Endothelial cell (in vitro differentiated cells): Measurements from ENCODE around the gene ACTA1. TPM values are rescaled to one million over a fixed set of nuclear protein-coding genes. Genes with fewer than 3 reads are reported as not detected.
A peak's percentile ranks its signal among the peaks of the same experiment; 100 is the strongest.

ENCODE experiments used
- DNase-seq: peaks from one replicate; pipeline ENCODE4 v3.0.0; 2021; ENCODE audit warnings: low spot score
- H3K27ac Mint-ChIP-seq: one replicate; pipeline ENCODE4 v1.8.0; 2021; ENCODE audit warnings: mixed read lengths, inconsistent platforms; ENCODE audit not compliant: unreplicated experiment
- H3K27me3 Mint-ChIP-seq: one replicate; pipeline ENCODE4 v1.8.0; 2021; ENCODE audit warnings: mild to moderate bottlenecking, moderate library complexity, mixed read lengths, inconsistent platforms; ENCODE audit not compliant: unreplicated experiment
- H3K36me3 Mint-ChIP-seq: one replicate; pipeline ENCODE4 v1.8.0; 2021; ENCODE audit warnings: mild to moderate bottlenecking, low read depth, mixed read lengths, inconsistent platforms; ENCODE audit not compliant: unreplicated experiment
- H3K4me1 Mint-ChIP-seq: one replicate; pipeline ENCODE4 v1.8.0; 2021; ENCODE audit warnings: mild to moderate bottlenecking, mixed read lengths, inconsistent platforms; ENCODE audit not compliant: unreplicated experiment
- H3K4me3 Mint-ChIP-seq: one replicate; pipeline ENCODE4 v1.8.0; 2021; ENCODE audit warnings: mild to moderate bottlenecking, mixed read lengths, inconsistent platforms; ENCODE audit not compliant: unreplicated experiment
- H3K9me3 Mint-ChIP-seq: one replicate; pipeline ENCODE4 v1.8.0; 2021; ENCODE audit warnings: mixed read lengths, inconsistent platforms; ENCODE audit not compliant: unreplicated experiment
- CTCF ChIP-seq: fragments of 200-600 bp; sonication (generic); IDR thresholded peaks from one replicate; pipeline ENCODE4 v1.5.0; 2021; ENCODE audit warnings: antibody characterized with exemption; ENCODE audit not compliant: unreplicated experiment
- total RNA-seq: library from RNA; stranded (reverse); fragmentation: NEBNext Ultra II Directional; extraction: Animal tissue kit (Norgen Biotek cat#: 25700); gene quantifications from one replicate; pipeline ENCODE4 v1.2.1, GENCODE V29; 2021; ENCODE audit not compliant: unreplicated experiment

The ACTA1 gene
- total RNA-seq, 1 donor from 2014 or later = 1.5 TPM

- H3K4me1 Mint-ChIP-seq = peaks cover 5% of the 10 kb centered on the region
- no peaks in the 10 kb centered on the region for H3K9me3 Mint-ChIP-seq
- TF ChIP-seq CTCF = no peak
- DNase-seq = no peak
- H3K36me3 Mint-ChIP-seq = peaks cover 7% of the 10 kb centered on the region
- no peak overlapping the region for H3K4me3 Mint-ChIP-seq
- H3K27me3 Mint-ChIP-seq = no peaks in the 10 kb centered on the region
- H3K27ac Mint-ChIP-seq = no peak overlapping the region
Measured at GRCh38 chr1:229440851-229441537, 7.1 kb upstream of the ACTA1 start.

DNA sequence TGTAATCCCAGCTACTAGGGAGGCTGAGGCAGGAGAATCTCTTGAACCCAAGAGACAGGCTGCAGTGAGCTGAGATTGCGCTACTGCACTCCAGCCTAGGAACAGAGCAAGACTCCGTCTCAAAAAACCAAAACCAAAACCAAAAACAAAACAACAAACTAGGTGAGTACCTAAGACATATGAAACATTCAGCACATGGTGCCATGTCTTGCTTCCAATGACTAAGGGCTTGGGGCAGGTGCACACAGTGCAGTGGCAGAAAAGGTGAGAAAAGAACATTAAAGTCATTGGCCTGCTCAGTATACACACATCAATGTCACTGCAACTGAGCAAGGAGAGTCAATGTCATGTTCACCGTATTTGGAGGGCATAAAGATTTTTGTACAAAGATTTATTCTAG, 4.1 kb upstream of the ACTA1 start:
- no peak overlapping the region for H3K27ac Mint-ChIP-seq

DNA sequence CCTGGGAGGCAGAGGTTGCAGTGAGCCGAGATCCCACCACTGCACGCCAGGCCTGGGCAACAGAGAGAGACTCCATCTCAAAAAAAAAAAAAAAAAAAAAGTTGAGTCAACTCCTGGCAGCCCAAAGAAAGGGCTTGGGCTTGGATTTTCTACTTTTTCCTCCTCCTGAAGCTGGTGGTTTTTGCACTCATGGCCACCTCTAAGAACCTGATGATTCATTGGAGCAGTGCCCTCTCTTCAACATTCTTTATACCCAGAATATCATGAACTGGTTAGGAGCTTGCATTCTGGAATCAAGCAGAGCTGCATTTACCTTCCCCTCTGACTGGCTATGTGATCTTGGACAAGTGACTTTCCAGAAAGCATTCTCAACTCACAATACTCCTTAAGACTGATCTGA, 3.5 kb upstream of the ACTA1 start:
- no peak overlapping the region for H3K4me3 Mint-ChIP-seq
- peaks cover 7% of the 10 kb centered on the region for H3K36me3 Mint-ChIP-seq
- DNase-seq = no peak
- no peak overlapping the region for H3K27ac Mint-ChIP-seq
- peaks cover 17% of the 10 kb centered on the region for H3K27me3 Mint-ChIP-seq
- peaks cover 17% of the 10 kb centered on the region for H3K4me1 Mint-ChIP-seq
- TF ChIP-seq CTCF = no peak
- H3K9me3 Mint-ChIP-seq = no peaks in the 10 kb centered on the region

More for the DNA sequence above, 4.1 kb upstream of the ACTA1 start:
- H3K4me1 Mint-ChIP-seq = peaks cover 15% of the 10 kb centered on the region
- H3K27me3 Mint-ChIP-seq = peaks cover 14% of the 10 kb centered on the region
- H3K9me3 Mint-ChIP-seq = no peaks in the 10 kb centered on the region
- TF ChIP-seq CTCF = no peak
- H3K4me3 Mint-ChIP-seq = no peak overlapping the region
- no peak for DNase-seq
- peaks cover 7% of the 10 kb centered on the region for H3K36me3 Mint-ChIP-seq

DNA sequence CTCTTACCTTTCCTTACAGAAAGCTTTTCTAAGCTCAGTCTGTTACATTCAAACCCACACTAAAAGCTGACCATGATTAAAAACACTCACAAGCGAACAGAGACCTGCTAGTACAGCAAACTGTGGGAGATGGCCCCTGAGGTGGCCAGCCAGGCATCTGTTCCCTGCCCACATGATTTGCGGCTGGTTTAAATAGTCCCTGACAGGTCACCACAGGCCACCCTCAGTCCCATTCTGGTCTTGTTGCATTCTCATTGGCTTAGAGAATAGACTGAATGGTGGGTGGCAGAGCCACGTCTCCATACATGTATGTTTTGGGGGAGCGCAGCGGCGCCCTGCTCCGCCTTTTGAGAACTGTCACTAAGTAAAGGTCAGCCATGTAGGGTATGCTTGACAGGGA, 2.3 kb upstream of the ACTA1 start:
- Mint-ChIP-seq H3K9me3 (no peaks in the 10 kb centered on the region), H3K4me1 (peaks cover 21% of the 10 kb centered on the region), H3K27me3 (peaks cover 26% of the 10 kb centered on the region), H3K27ac (no peak overlapping the region), H3K36me3 (peaks cover 9% of the 10 kb centered on the region), H3K4me3 (peak overlapping the region; percentile 42)
- no peak for DNase-seq
- no peak for TF ChIP-seq CTCF

DNA sequence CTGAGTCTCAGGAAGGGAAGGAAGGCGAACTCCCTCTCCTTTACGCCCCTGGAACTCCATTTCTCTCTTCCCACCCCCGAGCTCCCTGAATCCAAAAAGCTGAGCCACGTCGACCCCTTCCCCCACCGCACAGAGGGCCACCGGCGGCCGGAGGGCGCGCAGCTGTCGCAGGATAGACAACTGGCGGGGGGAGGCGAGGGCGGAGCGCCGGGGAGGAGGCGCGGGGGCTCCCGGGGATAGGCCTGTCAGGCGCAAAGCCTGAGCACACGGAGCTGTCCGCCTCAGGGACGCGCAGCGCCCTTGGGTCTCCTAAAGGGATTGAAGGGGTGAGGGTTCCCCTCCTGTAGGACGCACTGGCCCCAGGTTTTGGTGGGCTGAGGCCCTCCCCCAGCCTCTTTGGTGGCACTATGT, 752 bp upstream of the ACTA1 start:
- peak overlapping the region; percentile 37 for H3K4me3 Mint-ChIP-seq

More for the DNA sequence above, 752 bp upstream of the ACTA1 start:
- Mint-ChIP-seq H3K4me1 (peaks cover 23% of the 10 kb centered on the region), H3K36me3 (peaks cover 5% of the 10 kb centered on the region), H3K27me3 (peaks cover 33% of the 10 kb centered on the region), H3K9me3 (no peaks in the 10 kb centered on the region), H3K27ac (no peak overlapping the region)
- TF ChIP-seq CTCF = no peak
- peak; percentile 16 for DNase-seq
